ENCODE results near the gene ZDHHC7. TPM values are rescaled to one million over a fixed set of nuclear protein-coding genes. Genes with fewer than 3 reads are reported as not detected.

Gene ZDHHC7
- total RNA-seq, 2 donors from 2014 or later, result 17.5 to 39.2 TPM

GRCh38 chr16:84933774-84934631, 77.3 kb downstream of the ZDHHC7 start:
- 7 to 32% methylated on average over 9 to 29 of the region's 29 CpGs for WGBS, 2 donors
- TF ChIP-seq, protein P1, sequence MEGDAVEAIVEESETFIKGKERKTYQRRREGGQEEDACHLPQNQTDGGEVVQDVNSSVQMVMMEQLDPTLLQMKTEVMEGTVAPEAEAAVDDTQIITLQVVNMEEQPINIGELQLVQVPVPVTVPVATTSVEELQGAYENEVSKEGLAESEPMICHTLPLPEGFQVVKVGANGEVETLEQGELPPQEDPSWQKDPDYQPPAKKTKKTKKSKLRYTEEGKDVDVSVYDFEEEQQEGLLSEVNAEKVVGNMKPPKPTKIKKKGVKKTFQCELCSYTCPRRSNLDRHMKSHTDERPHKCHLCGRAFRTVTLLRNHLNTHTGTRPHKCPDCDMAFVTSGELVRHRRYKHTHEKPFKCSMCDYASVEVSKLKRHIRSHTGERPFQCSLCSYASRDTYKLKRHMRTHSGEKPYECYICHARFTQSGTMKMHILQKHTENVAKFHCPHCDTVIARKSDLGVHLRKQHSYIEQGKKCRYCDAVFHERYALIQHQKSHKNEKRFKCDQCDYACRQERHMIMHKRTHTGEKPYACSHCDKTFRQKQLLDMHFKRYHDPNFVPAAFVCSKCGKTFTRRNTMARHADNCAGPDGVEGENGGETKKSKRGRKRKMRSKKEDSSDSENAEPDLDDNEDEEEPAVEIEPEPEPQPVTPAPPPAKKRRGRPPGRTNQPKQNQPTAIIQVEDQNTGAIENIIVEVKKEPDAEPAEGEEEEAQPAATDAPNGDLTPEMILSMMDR (IDR thresholded peaks at IDR 0.05), result no peak
- TF ChIP-seq POLR2A (IDR thresholded peaks at IDR 0.05), result peak in 2 of 3 donors; percentile 66 to 77
- Histone ChIP-seq H3K36me3 (replicated peaks in 1 of 2; ENCODE audit: insufficient read depth in 1 of 2, low read depth in 2 of 2) (no peaks in the 10 kb centered on the region), H3K9me3 (no peaks in the 10 kb centered on the region), H3K4me3 (no peak overlapping the region), H3K27ac (peak overlapping the region; percentile 86 to 96 (median 94)), H3K4me1 (peaks cover 22% of the 10 kb centered on the region), H3K27me3 (no peaks in the 10 kb centered on the region)
- intact Hi-C loops (cut with DNase I), result no loop called here
- peak; percentile 92 to 96 (median 94) for DNase-seq
- ATAC-seq, result peak; percentile 96

DNA sequence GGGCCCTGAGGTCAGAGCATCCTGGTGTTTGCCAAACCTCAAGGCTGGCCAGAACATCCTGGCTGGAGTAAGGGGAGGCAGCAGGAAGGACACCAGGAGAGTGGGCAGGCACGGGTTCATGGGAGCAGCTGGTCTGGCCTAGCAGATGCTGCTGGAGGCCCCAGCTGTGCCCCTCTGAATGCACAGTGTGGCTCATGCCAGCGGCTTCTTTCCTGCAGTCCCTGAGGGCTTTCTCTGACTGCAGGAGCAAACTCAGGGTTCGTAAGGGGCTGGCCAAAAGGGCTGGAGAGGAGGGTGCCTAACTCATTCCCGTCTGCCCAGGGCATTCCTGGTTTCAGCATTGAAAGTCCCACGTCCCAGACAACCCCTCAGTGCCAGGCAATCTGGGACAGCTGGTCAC, 78.7 kb downstream of the ZDHHC7 start:
- Histone ChIP-seq H3K27ac (peak overlapping the region in 3 of 4 donors; percentile 86 to 96 (median 96)), H3K36me3 (replicated peaks in 1 of 2; ENCODE audit: insufficient read depth in 1 of 2, low read depth in 2 of 2) (no peaks in the 10 kb centered on the region), H3K4me1 (peaks cover 22% of the 10 kb centered on the region), H3K4me3 (no peak overlapping the region), H3K9me3 (no peaks in the 10 kb centered on the region), H3K27me3 (no peaks in the 10 kb centered on the region)
- intact Hi-C loops (cut with DNase I), result no loop called here
- TF ChIP-seq, protein P1 (IDR thresholded peaks at IDR 0.05), result no peak
- TF ChIP-seq POLR2A (IDR thresholded peaks at IDR 0.05), result no peak
- WGBS, 2 donors, result 89% methylated on average over 5 of the region's 5 CpGs; no CpG with 5 or more reads in 1 of the 2 donors
- DNase-seq (no peak), ATAC-seq (no peak)

GRCh38 chr16:84931506-84931905, 79.8 kb downstream of the ZDHHC7 start:
- Histone ChIP-seq H3K27ac (no peak overlapping the region), H3K27me3 (no peaks in the 10 kb centered on the region), H3K36me3 (replicated peaks in 1 of 2; ENCODE audit: insufficient read depth in 1 of 2, low read depth in 2 of 2) (no peaks in the 10 kb centered on the region), H3K9me3 (no peaks in the 10 kb centered on the region), H3K4me3 (no peak overlapping the region), H3K4me1 (peaks cover 22% of the 10 kb centered on the region)
- intact Hi-C loops (cut with DNase I), result no loop called here
- ATAC-seq, result no peak
- TF ChIP-seq, protein P1 (IDR thresholded peaks at IDR 0.05), result no peak
- no peak for TF ChIP-seq POLR2A (IDR thresholded peaks at IDR 0.05)
- WGBS, 2 donors, result 97 to 98% methylated on average over 8 of the region's 8 CpGs
- DNase-seq, result no peak

- DNase-seq (no peak), ATAC-seq (no peak)
- 94 to 95% methylated on average over 4 of the region's 4 CpGs for WGBS, 2 donors
- Histone ChIP-seq H3K9me3 (no peaks in the 10 kb centered on the region), H3K4me3 (no peak overlapping the region), H3K27ac (no peak overlapping the region), H3K27me3 (no peaks in the 10 kb centered on the region), H3K4me1 (peaks cover 22% of the 10 kb centered on the region), H3K36me3 (replicated peaks in 1 of 2; ENCODE audit: insufficient read depth in 1 of 2, low read depth in 2 of 2) (no peaks in the 10 kb centered on the region)
- intact Hi-C loops (cut with DNase I), result no loop called here
- TF ChIP-seq POLR2A (IDR thresholded peaks at IDR 0.05), result no peak
- TF ChIP-seq, protein P1 (IDR thresholded peaks at IDR 0.05), result no peak
These were observed 80.2 kb downstream of the ZDHHC7 start for GRCh38 chr16:84931107-84931494.

Data from body of pancreas (tissue), 4 donors.